ENCODE results near the gene SPAG7. TPM values are rescaled to one million over a fixed set of nuclear protein-coding genes. Genes with fewer than 3 reads are reported as not detected.
A peak's percentile ranks its signal among the peaks of the same experiment; 100 is the strongest.

Gene SPAG7
- 59.1 and 62.6 TPM in 2 replicates for polyA plus RNA-seq (2013)

GRCh38 chr17:4967539-4968485 lies at the start of gene SPAG7:
Gene SPAG7 (minus strand): TSS chr17:4967817. CDS start chr17:4967804, 13 bp downstream.
- Histone ChIP-seq H3K18ac (ENCODE audit: low read length) (peak within 1 kb of the TSS; percentile 90), H3K79me1 (ENCODE audit: low read length) (peaks cover 27% of the 10 kb centered on the region), H3K27me3 (ENCODE audit: insufficient read depth, low read length) (no peaks in the 10 kb centered on the region), H3K79me2 (ENCODE audit: control insufficient read depth, insufficient read depth, low read length, poor library complexity) (peaks cover 19% of the 10 kb centered on the region), H3K14ac (ENCODE audit: low read length) (peak within 1 kb of the TSS; percentile 93), H3K4me2 (ENCODE audit: low read length) (peak within 1 kb of the TSS; percentile 87), H2AK5ac (ENCODE audit: low read length) (peak within 1 kb of the TSS; percentile 94), H3K27ac (ENCODE audit: low read depth, low read length) (peak within 1 kb of the TSS; percentile 99), H3K4me1 (ENCODE audit: control insufficient read depth in 1 of 2, insufficient read depth in 2 of 2, low read length in 2 of 2) (peaks cover 15 to 20% of the 10 kb centered on the region in 2 experiments), H3K36me3 (ENCODE audit: control insufficient read depth in 1 of 2, insufficient read depth in 2 of 2, low read length in 2 of 2) (peaks cover 15 to 22% of the 10 kb centered on the region in 2 experiments), H3K9ac (ENCODE audit: low read length) (peak within 1 kb of the TSS; percentile 97), H2BK12ac (ENCODE audit: low read length) (peak within 1 kb of the TSS; percentile 26), H3K4ac (ENCODE audit: low read depth, low read length) (peak within 1 kb of the TSS; percentile 88), H2AFZ (ENCODE audit: insufficient read depth, low read length, poor library complexity) (peak within 1 kb of the TSS; percentile 77), H3K23ac (ENCODE audit: low read length) (no peak within 1 kb of the TSS), H2BK5ac (ENCODE audit: low read depth, low read length, poor library complexity) (peak within 1 kb of the TSS; percentile 92), H4K91ac (ENCODE audit: low read depth, low read length) (peak within 1 kb of the TSS; percentile 98), H3K4me3 (ENCODE audit: low read depth, low read length) (peak within 1 kb of the TSS; percentile 84), H4K12ac (ENCODE audit: low read depth, low read length) (peak within 1 kb of the TSS; percentile 93), H4K8ac (ENCODE audit: low read depth, low read length) (peak within 1 kb of the TSS; percentile 91), H3K9me3 (ENCODE audit: insufficient read depth, low read depth, low read length) (no peaks in the 10 kb centered on the region), H2BK120ac (ENCODE audit: insufficient read depth, low read length, poor library complexity) (peak within 1 kb of the TSS; percentile 84)
- WGBS (ENCODE audit: extremely low coverage, insufficient coverage, insufficient read length) = no CpG with 5 or more reads among the region's 66 CpGs
- peak; percentile 94 to 97 for DNase-seq

GRCh38 chr17:5014357-5014756 lies 46.7 kb upstream of the SPAG7 start:
- no CpG with 5 or more reads among the region's 4 CpGs for WGBS (ENCODE audit: extremely low coverage, insufficient coverage, insufficient read length)
- Histone ChIP-seq H3K27me3 (ENCODE audit: insufficient read depth, low read length) (no peaks in the 10 kb centered on the region), H3K23ac (ENCODE audit: low read length) (no peak overlapping the region), H3K9me3 (ENCODE audit: insufficient read depth, low read depth, low read length) (no peaks in the 10 kb centered on the region), H2BK120ac (ENCODE audit: insufficient read depth, low read length, poor library complexity) (no peak overlapping the region), H3K4me2 (ENCODE audit: low read length) (no peak overlapping the region), H3K79me1 (ENCODE audit: low read length) (no peaks in the 10 kb centered on the region), H4K91ac (ENCODE audit: low read depth, low read length) (no peak overlapping the region), H3K9ac (ENCODE audit: low read length) (no peak overlapping the region), H4K12ac (ENCODE audit: low read depth, low read length) (no peak overlapping the region), H3K18ac (ENCODE audit: low read length) (no peak overlapping the region), H3K4me3 (ENCODE audit: low read depth, low read length) (no peak overlapping the region), H2BK12ac (ENCODE audit: low read length) (no peak overlapping the region), H2BK5ac (ENCODE audit: low read depth, low read length, poor library complexity) (no peak overlapping the region), H4K8ac (ENCODE audit: low read depth, low read length) (no peak overlapping the region), H3K4me1 (ENCODE audit: control insufficient read depth in 1 of 2, insufficient read depth in 2 of 2, low read length in 2 of 2) (no peaks in the 10 kb centered on the region), H2AK5ac (ENCODE audit: low read length) (no peak overlapping the region), H2AFZ (ENCODE audit: insufficient read depth, low read length, poor library complexity) (no peak overlapping the region), H3K27ac (ENCODE audit: low read depth, low read length) (no peak overlapping the region), H3K79me2 (ENCODE audit: control insufficient read depth, insufficient read depth, low read length, poor library complexity) (no peaks in the 10 kb centered on the region), H3K36me3 (ENCODE audit: control insufficient read depth in 1 of 2, insufficient read depth in 2 of 2, low read length in 2 of 2) (peaks cover 52 to 58% of the 10 kb centered on the region in 2 experiments), H3K14ac (ENCODE audit: low read length) (no peak overlapping the region), H3K4ac (ENCODE audit: low read depth, low read length) (no peak overlapping the region)
- no peak for DNase-seq

- Histone ChIP-seq H3K9ac (ENCODE audit: low read length) (no peak overlapping the region), H2BK120ac (ENCODE audit: insufficient read depth, low read length, poor library complexity) (no peak overlapping the region)
These were observed 44.3 kb upstream of the SPAG7 start for GRCh38 chr17:5011928-5012327.

GRCh38 chr17:5003214-5003867 lies 35.7 kb upstream of the SPAG7 start:
- DNase-seq = no peak
- no peak overlapping the region for H3K18ac ChIP-seq (ENCODE audit: low read length)
- peaks cover 3% of the 10 kb centered on the region for H3K79me1 ChIP-seq (ENCODE audit: low read length)
- peaks cover 66 to 74% of the 10 kb centered on the region in 2 experiments for H3K36me3 ChIP-seq (ENCODE audit: control insufficient read depth in 1 of 2, insufficient read depth in 2 of 2, low read length in 2 of 2)
- no peak overlapping the region for H2AK5ac ChIP-seq (ENCODE audit: low read length)
- H3K27me3 ChIP-seq (ENCODE audit: insufficient read depth, low read length) = no peaks in the 10 kb centered on the region
- H2BK120ac ChIP-seq (ENCODE audit: insufficient read depth, low read length, poor library complexity) = no peak overlapping the region
- peaks cover 3% of the 10 kb centered on the region for H3K9me3 ChIP-seq (ENCODE audit: insufficient read depth, low read depth, low read length)
- no peak overlapping the region for H3K14ac ChIP-seq (ENCODE audit: low read length)
- no peak overlapping the region for H2BK5ac ChIP-seq (ENCODE audit: low read depth, low read length, poor library complexity)
- no peak overlapping the region for H3K9ac ChIP-seq (ENCODE audit: low read length)
- no peak overlapping the region for H4K12ac ChIP-seq (ENCODE audit: low read depth, low read length)
- no peak overlapping the region for H2BK12ac ChIP-seq (ENCODE audit: low read length)
- H3K4me2 ChIP-seq (ENCODE audit: low read length) = no peak overlapping the region
- H3K4ac ChIP-seq (ENCODE audit: low read depth, low read length) = no peak overlapping the region
- peaks cover 8% of the 10 kb centered on the region for H3K79me2 ChIP-seq (ENCODE audit: control insufficient read depth, insufficient read depth, low read length, poor library complexity)
- H3K23ac ChIP-seq (ENCODE audit: low read length) = no peak overlapping the region
- H3K4me3 ChIP-seq (ENCODE audit: low read depth, low read length) = no peak overlapping the region
- H3K27ac ChIP-seq (ENCODE audit: low read depth, low read length) = no peak overlapping the region
- no peak overlapping the region for H4K91ac ChIP-seq (ENCODE audit: low read depth, low read length)
- H2AFZ ChIP-seq (ENCODE audit: insufficient read depth, low read length, poor library complexity) = no peak overlapping the region
- H4K8ac ChIP-seq (ENCODE audit: low read depth, low read length) = no peak overlapping the region
- WGBS (ENCODE audit: extremely low coverage, insufficient coverage, insufficient read length) = no CpG with 5 or more reads among the region's 18 CpGs
- H3K4me1 ChIP-seq (ENCODE audit: control insufficient read depth in 1 of 2, insufficient read depth in 2 of 2, low read length in 2 of 2) = peaks cover 9 to 11% of the 10 kb centered on the region in 2 experiments

More at GRCh38 chr17:5011928-5012327, 44.3 kb upstream of the SPAG7 start:
- Histone ChIP-seq H3K4me3 (ENCODE audit: low read depth, low read length) (no peak overlapping the region), H3K79me2 (ENCODE audit: control insufficient read depth, insufficient read depth, low read length, poor library complexity) (no peaks in the 10 kb centered on the region), H3K27ac (ENCODE audit: low read depth, low read length) (no peak overlapping the region), H4K8ac (ENCODE audit: low read depth, low read length) (no peak overlapping the region), H3K23ac (ENCODE audit: low read length) (no peak overlapping the region), H3K9me3 (ENCODE audit: insufficient read depth, low read depth, low read length) (peaks cover 2% of the 10 kb centered on the region), H2BK5ac (ENCODE audit: low read depth, low read length, poor library complexity) (no peak overlapping the region), H3K36me3 (ENCODE audit: control insufficient read depth in 1 of 2, insufficient read depth in 2 of 2, low read length in 2 of 2) (peaks cover 62 to 65% of the 10 kb centered on the region in 2 experiments), H3K4me2 (ENCODE audit: low read length) (no peak overlapping the region), H3K79me1 (ENCODE audit: low read length) (no peaks in the 10 kb centered on the region), H3K18ac (ENCODE audit: low read length) (no peak overlapping the region), H4K12ac (ENCODE audit: low read depth, low read length) (no peak overlapping the region), H4K91ac (ENCODE audit: low read depth, low read length) (no peak overlapping the region), H3K4ac (ENCODE audit: low read depth, low read length) (no peak overlapping the region), H2AFZ (ENCODE audit: insufficient read depth, low read length, poor library complexity) (no peak overlapping the region), H3K4me1 (ENCODE audit: control insufficient read depth in 1 of 2, insufficient read depth in 2 of 2, low read length in 2 of 2) (no peaks in the 10 kb centered on the region), H2BK12ac (ENCODE audit: low read length) (no peak overlapping the region), H3K27me3 (ENCODE audit: insufficient read depth, low read length) (no peaks in the 10 kb centered on the region), H2AK5ac (ENCODE audit: low read length) (no peak overlapping the region), H3K14ac (ENCODE audit: low read length) (no peak overlapping the region)
- no CpG with 5 or more reads among the region's 6 CpGs for WGBS (ENCODE audit: extremely low coverage, insufficient coverage, insufficient read length)
- no peak for DNase-seq
